Midbrain (tissue), 1 donor: ENCODE measurements around the gene KCNT2.

ENCODE experiments used
- DNase-seq: peaks from one replicate; lab custom pipeline; 2025; lab: John Stamatoyannopoulos, UW

KCNT2 gene

GRCh38 chr1:196449460-196449859, 158.8 kb downstream of the KCNT2 start:
- no peak for DNase-seq

DNA sequence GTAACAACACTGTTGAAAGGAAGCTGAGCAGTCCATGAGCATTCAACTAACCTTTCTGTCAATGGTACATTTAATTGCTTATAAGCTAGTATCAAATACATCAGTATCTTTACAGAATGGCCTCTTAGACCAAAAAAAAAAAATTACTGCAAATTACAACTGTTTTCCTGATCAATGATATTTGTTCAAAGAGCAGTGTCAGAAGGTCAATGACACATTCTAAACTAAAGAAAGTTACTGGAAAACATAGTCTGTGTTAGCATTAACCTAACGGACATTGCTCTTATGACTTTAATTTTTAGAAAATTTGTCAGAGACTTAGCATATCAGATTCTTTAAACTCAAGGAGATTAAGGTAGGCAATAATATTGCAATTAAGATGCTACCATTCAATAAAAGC, 162.5 kb downstream of the KCNT2 start:
- DNase-seq: no peak

DNA sequence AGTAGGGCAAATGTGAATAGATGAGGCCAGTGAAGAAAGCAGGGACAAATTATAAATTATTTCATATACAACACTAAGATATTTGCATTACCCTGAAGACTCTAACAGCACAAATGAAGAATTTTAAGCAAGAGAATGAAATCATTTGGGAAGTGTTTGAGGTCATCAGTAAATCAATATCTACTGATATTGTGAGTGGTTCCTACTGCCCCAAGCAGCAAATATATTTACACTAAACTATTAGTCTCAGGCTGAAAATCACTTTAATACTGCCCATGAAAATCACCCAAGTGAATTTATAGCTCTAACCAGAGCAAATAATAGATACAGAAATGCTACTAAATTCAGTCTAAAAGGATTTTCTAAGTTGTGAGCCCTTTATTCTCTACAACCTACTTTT, 163.6 kb downstream of the KCNT2 start:
- no peak for DNase-seq

DNA sequence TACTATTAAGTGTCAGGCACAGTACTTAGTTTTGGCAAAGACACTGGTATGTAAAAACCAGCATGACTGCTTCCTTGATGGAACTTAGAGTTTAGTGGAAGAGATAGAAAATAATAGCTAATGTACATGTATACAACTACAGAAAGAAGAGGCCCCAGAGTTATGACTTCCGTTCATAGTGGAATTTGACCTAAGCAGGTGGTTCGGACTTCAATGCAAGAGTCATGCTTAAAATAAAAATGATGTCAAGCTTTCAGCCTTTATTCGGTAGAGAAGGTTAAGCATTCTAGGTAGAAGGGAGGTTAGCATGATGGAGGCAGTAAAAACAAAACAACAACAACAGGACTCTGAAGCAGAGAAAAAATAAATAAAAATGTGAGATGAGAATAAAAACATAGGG, 165.9 kb downstream of the KCNT2 start:
- no peak for DNase-seq

- DNase-seq: no peak
These were observed 167.5 kb downstream of the KCNT2 start for GRCh38 chr1:196440711-196441110.

- no peak for DNase-seq
These were observed 169.9 kb downstream of the KCNT2 start for GRCh38 chr1:196438329-196438728.

GRCh38 chr1:196437671-196438070, 170.6 kb downstream of the KCNT2 start:
- no peak for DNase-seq

- DNase-seq: no peak
These were observed 175.2 kb downstream of the KCNT2 start for GRCh38 chr1:196433000-196433399.

- no peak for DNase-seq
These were observed 180.1 kb downstream of the KCNT2 start for GRCh38 chr1:196427976-196428734.

DNA sequence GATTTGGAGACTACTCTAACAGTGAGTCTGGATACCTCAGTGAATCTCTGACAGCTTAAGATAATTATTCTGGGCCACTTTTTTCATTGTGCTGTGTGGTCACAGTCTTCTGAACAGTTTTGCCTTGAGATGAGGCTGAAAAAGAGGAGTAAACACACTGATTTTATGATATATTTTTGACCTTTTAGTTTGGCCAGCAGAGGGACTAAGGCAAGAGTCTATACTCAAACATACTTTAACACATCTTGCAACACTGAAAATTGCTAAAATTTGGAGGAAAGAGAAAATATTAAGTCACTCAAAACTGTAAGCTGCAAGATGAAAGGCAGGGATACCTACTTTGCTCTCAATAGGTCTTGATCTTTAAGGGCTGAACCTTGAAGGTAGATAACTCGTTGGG, 182.7 kb downstream of the KCNT2 start:
- no peak for DNase-seq

DNA sequence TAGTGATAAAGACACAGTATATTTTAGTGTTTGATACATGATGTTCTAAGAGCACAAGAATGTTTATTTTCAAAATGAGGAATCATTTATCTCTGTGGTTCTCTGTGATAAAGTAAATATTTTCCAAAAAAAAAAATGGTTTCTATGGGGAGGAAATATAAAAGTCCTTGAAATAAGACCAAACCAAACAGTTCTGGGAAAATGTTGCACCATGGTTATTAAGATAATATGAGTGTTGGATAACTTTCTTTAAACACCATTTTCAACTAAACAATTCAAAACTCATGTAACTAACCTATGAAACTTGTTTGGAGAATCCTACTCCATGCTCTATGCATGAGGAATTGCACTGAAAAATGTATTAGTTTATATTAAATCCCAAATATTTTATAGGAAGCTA, 184.6 kb downstream of the KCNT2 start:
- no peak for DNase-seq

DNA sequence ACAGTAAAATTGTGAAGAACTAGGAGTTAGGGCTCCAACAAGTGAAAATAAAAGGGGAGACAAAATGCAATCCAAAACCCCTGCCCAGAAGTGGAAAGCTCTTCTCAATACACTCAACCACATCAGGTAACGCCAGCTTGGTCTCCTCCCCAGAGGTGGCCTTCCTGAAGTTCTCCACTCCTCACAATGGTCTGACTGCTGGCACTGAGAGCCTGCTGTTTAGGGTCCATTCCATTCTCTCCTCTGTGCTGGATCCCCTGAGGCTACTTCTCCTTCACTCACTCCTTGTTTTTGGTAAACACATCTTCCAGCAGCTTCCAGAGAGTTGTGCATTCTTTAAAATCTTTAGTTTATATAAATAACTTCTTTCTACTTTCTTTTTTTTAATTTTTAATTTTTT, 189.5 kb downstream of the KCNT2 start:
- no peak for DNase-seq

GRCh38 chr1:196415978-196416377, 192.3 kb downstream of the KCNT2 start:
- DNase-seq: no peak

DNA sequence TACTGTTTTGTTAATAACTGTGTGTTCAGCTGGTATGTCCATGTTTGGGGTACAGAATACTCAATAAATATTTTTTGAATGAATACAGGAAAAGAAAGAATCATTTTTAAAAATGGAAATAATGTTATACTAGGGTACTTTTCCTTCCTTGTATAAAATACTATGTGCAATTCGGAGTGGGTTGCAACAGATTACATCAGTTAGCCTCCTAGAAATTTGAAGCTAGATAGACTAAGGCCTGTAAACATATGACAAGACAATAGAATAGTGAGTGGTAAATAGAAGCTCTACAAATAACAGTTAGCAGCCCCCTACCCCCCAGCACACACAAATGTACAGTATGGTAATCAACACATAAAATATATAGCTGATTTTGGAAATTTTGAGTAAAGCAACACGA, 195.9 kb downstream of the KCNT2 start:
- no peak for DNase-seq

- no peak for DNase-seq
These were observed 197.5 kb downstream of the KCNT2 start for GRCh38 chr1:196410768-196411167.

- no peak for DNase-seq
These were observed 198.7 kb downstream of the KCNT2 start for GRCh38 chr1:196409586-196409985.

DNA sequence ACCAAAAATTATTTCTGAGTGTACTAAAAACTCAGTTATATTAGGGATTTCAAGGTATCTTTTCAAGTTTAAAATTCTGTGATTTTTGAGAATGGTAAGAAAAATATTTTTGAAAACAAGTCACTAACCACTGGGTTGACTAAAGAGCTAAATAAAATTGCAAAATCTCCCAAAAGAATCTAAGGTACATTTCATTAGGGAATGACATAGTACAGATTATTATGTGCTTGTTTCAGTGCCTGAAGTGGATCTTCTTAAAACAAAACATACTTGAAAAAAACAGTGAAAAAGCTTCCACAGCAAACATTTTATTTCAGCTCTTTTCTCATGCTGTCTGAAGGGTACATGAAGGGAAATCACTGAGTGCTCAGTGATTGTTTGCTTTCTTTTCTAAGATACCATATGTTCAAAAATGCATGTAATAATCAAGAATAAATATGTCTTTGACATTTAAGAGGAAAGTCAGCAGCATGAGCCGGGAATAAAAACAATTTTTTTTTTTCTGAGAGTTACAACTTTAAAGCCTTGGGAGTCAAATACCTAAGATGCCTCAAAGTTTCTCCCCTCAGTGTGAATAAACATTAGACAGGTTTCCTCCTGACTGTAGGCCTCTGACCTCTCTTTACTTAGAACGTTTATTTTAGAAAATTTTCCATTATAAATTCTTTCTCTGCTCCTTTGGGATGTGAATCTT, 200.7 kb downstream of the KCNT2 start:
- no peak for DNase-seq

DNA sequence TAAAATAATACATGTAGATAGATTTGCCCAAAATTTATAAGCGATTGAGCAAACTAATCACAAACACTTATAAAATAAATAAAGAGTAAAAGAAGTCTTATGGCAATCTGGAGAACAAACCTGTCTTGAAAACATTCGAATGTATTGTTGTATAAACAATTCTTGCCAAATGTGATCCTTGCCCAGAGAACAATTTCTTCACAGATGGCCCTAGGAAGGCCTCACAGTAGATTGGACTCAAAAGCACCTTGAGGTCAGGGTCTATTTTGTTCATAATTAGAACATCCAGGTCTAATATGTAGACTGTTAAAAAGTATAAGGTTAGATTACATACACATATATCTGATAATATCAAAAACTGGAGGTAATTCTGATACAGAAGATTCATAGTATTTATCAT, 202.4 kb downstream of the KCNT2 start:
- no peak for DNase-seq

DNA sequence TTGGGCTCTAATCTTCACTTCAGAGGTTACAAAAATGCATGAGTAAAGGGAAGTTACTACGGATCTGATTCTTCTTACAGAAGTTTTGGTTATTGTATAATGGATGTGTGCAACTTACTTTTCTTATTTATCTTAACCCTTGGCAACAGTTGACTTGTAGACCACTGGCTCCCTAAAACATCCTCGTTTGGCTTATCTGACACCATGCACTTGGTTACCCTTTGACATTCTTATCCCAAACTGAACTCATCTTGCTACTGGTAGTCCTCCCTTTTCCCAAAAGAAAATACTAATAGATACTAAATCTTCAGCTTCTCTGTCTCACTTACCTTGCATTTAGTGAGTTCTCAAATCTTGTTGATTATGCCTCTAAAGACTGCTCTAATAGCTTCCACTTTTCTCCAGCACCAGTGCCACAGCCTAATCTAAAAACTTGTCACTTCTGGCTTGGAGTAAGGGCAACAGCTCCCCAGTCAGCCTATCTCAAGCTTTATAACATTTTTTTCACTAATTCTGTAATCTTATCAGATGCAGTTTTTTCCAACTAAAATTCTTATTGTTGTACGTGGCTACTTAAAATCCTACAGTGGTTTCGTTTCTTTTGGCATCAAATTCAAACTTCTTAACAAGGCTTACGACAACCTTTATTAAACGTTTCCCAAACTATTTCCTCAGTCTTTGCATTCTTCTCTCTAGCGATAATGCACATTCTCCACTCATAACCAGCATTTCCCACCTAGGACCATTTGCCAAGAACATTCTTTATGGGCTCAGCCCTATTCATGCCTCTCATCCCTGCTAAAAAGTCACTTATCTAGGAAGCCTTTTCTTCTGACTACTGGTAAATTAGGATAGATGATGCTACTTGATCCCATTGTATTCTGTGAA, 204.2 kb downstream of the KCNT2 start:
- no peak for DNase-seq

- DNase-seq: no peak
These were observed 206.3 kb downstream of the KCNT2 start for GRCh38 chr1:196401891-196402290.

DNA sequence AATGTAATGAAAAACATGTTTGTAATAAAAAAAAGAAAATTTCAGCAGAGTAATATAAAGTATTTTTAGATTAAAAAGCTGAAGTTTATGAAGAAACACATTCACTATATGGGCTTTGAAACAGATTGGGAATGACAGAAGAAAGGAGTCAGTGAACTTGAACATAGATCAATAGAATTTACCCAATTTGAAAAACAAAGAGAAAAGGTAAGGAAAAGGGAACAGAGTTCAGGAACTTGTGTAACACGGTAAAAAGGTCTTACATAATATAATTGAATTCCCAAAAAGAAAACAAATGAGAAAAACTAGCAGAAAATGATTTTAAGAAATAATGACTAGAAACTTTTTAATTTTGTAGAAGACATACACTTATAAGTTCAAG, 206.8 kb downstream of the KCNT2 start:
- no peak for DNase-seq
